Activated CD4-positive, alpha-beta T cell treated with anti-CD3 and anti-CD28 coated beads for 36 hours (primary cell): ENCODE results near the gene PDE6A. TPM values are rescaled to one million over a fixed set of nuclear protein-coding genes. Genes with fewer than 3 reads are reported as not detected.

Source experiments
- ATAC-seq: fragments of 200-7000 bp; cut with Tn5 transposase; one replicate; pipeline ENCODE4 v1.10.0; 2021; ENCODE audit warnings: mild to moderate bottlenecking, moderate library complexity
- CTCF ChIA-PET: fragments of 350-600 bp; sonication (Branson Sonifier 250); formaldehyde crosslinking; loops from one replicate; lab custom pipeline; 2021; ENCODE audit warnings: antibody characterized with exemption; lab: Charles Lee
- POLR2A ChIA-PET: fragments of 350-600 bp; sonication (Branson Sonifier 250); formaldehyde crosslinking; loops from one replicate; lab custom pipeline; 2021; ENCODE audit warnings: antibody characterized with exemption, inconsistent platforms; lab: Charles Lee
- DNase-seq: peaks from one replicate; pipeline ENCODE4 v3.0.0-alpha.2; 2020
- H3K27ac Mint-ChIP-seq: one replicate; pipeline ENCODE4 v1.8.0; 2021; ENCODE audit warnings: mixed read lengths
- H3K27me3 Mint-ChIP-seq: one replicate; pipeline ENCODE4 v1.8.0; 2021; ENCODE audit warnings: mixed read lengths
- H3K36me3 Mint-ChIP-seq: one replicate; pipeline ENCODE4 v1.8.0; 2021; ENCODE audit warnings: low read depth, mixed read lengths
- H3K4me1 Mint-ChIP-seq: one replicate; pipeline ENCODE4 v1.8.0; 2021; ENCODE audit warnings: mixed read lengths
- H3K4me3 Mint-ChIP-seq: one replicate; pipeline ENCODE4 v1.8.0; 2021; ENCODE audit warnings: mild to moderate bottlenecking, moderate library complexity, mixed read lengths
- H3K9me3 Mint-ChIP-seq: one replicate; pipeline ENCODE4 v1.8.0; 2021; ENCODE audit warnings: low read depth, mixed read lengths
- intact Hi-C, 2 experiments: fragments of 100-400 bp; cut with DNase I in 1 of 2; cut with micrococcal nuclease in 1 of 2; formaldehyde crosslinking; loops; one replicate each; pipeline versions ENCODE4 v1.14.2 to v1.15.1; 2022 to 2024; cut with DNase I, micrococcal nuclease
- total RNA-seq, 2 experiments: library from RNA; stranded (reverse); gene quantifications; one replicate each; pipeline ENCODE4 v1.2.3, GENCODE V29; 2021

PDE6A gene
- total RNA-seq, 2 experiments from 2014 or later: not detected

DNA sequence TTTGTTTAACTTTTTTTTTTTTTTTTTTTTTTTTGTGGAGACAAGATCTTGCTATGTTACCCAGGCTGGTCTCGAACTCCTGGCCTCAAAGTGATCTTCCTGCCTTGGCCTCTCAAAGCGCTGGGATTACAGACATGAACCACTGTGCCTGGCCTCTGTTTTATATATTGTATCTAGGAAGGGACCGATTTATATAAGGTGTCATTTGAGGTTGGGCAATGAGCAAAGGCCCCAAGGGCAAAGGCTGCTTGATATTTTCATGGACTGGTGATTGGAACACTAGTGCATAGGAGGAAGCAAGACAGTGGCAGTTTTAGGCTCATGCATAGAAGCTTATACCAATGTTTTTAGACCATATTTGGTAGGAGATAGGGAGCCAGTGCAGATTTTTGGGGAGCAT, 19.1 kb upstream of the PDE6A start:
- no peaks in the 10 kb centered on the region for H3K27me3 Mint-ChIP-seq
- H3K36me3 Mint-ChIP-seq: peaks cover 2% of the 10 kb centered on the region
- DNase-seq: no peak
- intact Hi-C loops: loop anchor here in 1 of 2 experiments (5.0 kb wide), 1 partner anchor 606 kb away; the partner anchor contains the start of gene PCYOX1L
- H3K9me3 Mint-ChIP-seq: no peaks in the 10 kb centered on the region
- H3K4me3 Mint-ChIP-seq: no peak overlapping the region
- ATAC-seq: no peak
- H3K4me1 Mint-ChIP-seq: peaks cover 32% of the 10 kb centered on the region
- POLR2A ChIA-PET: no interaction called here
- H3K27ac Mint-ChIP-seq: no peak overlapping the region
- CTCF ChIA-PET: interaction anchor here (0.8 to 8.6 kb wide), 5 partner anchors 9 to 592 kb away, joined by 3 to 54 read pairs (median 5); no protein-coding TSS in a partner anchor

DNA sequence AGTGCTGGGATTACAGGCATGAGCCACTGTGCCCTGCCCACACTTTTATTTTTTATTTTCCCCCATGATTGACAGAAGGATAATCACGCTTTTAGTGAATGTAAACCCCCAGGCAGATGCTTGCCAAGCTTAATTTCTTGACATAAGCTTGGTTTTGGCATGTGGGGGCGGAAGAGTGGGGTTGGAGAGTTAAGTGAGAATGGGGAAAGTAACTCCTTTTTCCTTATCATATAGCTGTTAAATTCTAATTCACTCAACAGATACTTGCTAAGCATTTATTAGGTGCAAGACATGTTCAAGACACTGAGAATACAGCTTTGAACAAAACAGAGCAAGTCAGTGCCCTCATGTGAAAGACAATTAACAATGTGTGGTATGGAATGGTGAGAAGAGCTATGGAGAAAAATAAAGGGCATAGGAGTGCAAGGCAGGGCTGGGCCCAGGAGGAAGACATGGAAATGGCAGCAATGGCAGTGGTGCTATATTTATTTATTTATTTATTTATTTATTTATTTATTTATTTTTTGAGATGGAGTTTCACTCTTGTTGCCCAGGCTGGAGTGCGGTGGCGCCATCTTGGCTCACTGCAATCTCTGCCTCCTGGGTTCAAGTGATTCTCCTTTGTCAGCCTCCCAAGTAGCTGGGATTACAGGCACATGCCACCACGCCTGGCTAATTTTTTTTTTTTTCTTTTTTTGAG, 18.2 kb upstream of the PDE6A start:
- ATAC-seq: no peak
- Mint-ChIP-seq H3K27me3 (no peaks in the 10 kb centered on the region), H3K27ac (no peak overlapping the region), H3K4me1 (peaks cover 32% of the 10 kb centered on the region), H3K36me3 (peaks cover 2% of the 10 kb centered on the region), H3K9me3 (no peaks in the 10 kb centered on the region), H3K4me3 (no peak overlapping the region)
- ChIA-PET POLR2A (no interaction called here), CTCF (interaction anchor here (1.1 to 8.6 kb wide), 14 partner anchors 8 to 323 kb away, joined by 3 to 68 read pairs (median 4); no protein-coding TSS in a partner anchor)
- no peak for DNase-seq
- intact Hi-C loops: loop anchor here (1.0 to 5.0 kb wide), 2 partner anchors 128 to 605 kb away; partner anchors contain the start of gene PCYOX1L (in 1 of the 2)

DNA sequence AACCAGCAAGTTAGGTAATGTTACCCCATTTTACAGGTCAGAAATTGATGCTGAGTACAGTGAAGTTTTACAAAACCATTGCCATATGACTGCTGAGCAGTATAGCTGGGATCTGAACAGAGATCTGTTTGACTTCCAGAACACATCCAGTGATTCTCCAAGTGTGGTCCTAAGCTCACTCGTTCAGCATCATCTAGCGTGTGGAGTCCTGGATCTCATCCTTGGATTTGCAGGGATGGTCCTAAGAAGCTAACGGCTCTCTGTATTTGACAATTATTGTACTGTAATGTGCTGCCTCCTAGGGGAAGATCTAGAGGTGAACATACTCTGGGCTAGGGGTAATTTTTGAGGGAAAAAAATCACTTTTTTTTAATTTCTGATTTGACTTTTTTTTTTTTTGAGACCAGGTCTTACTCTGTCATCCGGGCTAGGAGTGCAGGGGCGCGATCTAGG, 17.4 kb upstream of the PDE6A start:
- Mint-ChIP-seq H3K27me3 (no peaks in the 10 kb centered on the region), H3K9me3 (no peaks in the 10 kb centered on the region), H3K4me1 (peaks cover 32% of the 10 kb centered on the region), H3K36me3 (peaks cover 2% of the 10 kb centered on the region), H3K4me3 (peak overlapping the region; percentile 92), H3K27ac (no peak overlapping the region)
- no peak for ATAC-seq
- intact Hi-C loops: loop anchor here (1.0 to 5.0 kb wide), 4 partner anchors 29 to 605 kb away; partner anchors contain the start of genes CD74 (in 1 of the 2) and PCYOX1L (in 1 of the 2)
- ChIA-PET CTCF (interaction anchor here (0.6 to 8.6 kb wide), 16 partner anchors 9 to 322 kb away, joined by 3 to 68 read pairs (median 4); no protein-coding TSS in a partner anchor), POLR2A (no interaction called here)
- DNase-seq: no peak

- ATAC-seq: no peak
- no peak for DNase-seq
- peaks cover 2% of the 10 kb centered on the region for H3K36me3 Mint-ChIP-seq
- H3K4me3 Mint-ChIP-seq: peak overlapping the region; percentile 92
- H3K4me1 Mint-ChIP-seq: peaks cover 32% of the 10 kb centered on the region
- intact Hi-C loops: loop anchor here in 1 of 2 experiments (2.0 to 5.0 kb wide), 3 partner anchors 30 to 604 kb away; partner anchors contain the start of genes CD74 and PCYOX1L
- no peaks in the 10 kb centered on the region for H3K27me3 Mint-ChIP-seq
- CTCF ChIA-PET: interaction anchor here (0.6 to 8.6 kb wide), 15 partner anchors 9 to 321 kb away, joined by 3 to 68 read pairs (median 4); no protein-coding TSS in a partner anchor
- peak overlapping the region; percentile 51 for H3K27ac Mint-ChIP-seq
- H3K9me3 Mint-ChIP-seq: no peaks in the 10 kb centered on the region
- POLR2A ChIA-PET: no interaction called here
Measured at GRCh38 chr5:149961186-149961685, 16.6 kb upstream of the PDE6A start.

DNA sequence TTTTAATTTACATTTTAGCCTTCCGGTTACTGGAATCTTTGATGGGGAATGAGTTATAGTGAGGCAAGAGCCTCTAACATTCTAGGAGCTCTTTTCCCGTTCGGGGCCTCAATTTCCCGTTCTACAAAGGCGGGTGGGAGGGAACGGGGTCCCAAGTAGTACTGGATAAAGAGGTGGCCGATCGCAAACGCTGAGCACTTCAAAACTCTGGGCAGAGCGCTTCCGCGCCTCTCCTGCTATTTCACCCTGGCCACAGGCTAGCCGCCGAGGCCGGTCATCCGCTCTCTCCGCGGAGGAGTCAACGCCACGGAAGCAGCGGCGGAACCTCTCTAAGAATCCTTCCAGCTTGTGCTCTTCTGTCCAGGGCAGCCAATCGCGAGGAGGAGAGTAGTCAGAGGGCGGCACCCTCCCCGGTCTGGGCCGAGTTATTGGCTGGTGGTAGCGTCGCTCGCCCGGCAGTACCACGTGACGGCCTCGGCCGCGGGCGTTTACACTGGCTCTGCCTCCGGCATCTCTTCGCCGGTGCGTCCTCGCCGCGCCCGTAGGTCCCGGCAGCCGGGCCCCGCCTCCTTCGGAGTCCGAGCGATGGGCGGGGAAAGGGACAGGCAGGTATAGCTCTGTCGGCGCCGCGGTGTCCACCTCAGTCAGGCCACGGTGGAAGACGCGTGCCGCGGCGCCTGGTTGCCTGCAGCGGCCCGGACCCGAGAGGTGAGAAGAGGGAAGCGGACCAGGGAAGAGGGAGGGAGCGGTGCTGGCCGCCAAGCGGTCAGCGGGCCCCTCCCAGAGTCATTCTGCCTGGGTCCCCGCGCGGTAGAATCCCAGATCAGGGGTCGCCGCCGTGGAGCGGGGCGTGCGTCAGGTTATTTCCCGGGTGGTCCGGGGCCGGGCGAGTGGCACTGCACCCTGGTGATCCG, 15.9 kb upstream of the PDE6A start, which contains the start of gene SLC26A2:
SLC26A2 (plus strand) TSS at position 487 of the 914 bp plus-strand sequence. CDS start 16,895 bp downstream, outside the sequence.
- intact Hi-C loops: loop anchor here (1.0 to 5.0 kb wide), 7 partner anchors 30 to 603 kb away; partner anchors contain the start of genes HMGXB3 (in 2 of the 2), TIGD6 (in 2 of the 2), CD74 (in 1 of the 2) and CSNK1A1 (in 1 of the 2)
- Mint-ChIP-seq H3K36me3 (peaks cover 1% of the 10 kb centered on the region), H3K4me3 (peak within 1 kb of the TSS; percentile 92), H3K9me3 (no peaks in the 10 kb centered on the region), H3K27ac (peak within 1 kb of the TSS; percentile 100), H3K27me3 (no peaks in the 10 kb centered on the region), H3K4me1 (peaks cover 32% of the 10 kb centered on the region)
- ChIA-PET POLR2A (interaction anchor here (0.6 to 0.7 kb wide), 2 partner anchors 228 to 380 kb away, joined by 3 read pairs; no protein-coding TSS in a partner anchor), CTCF (interaction anchor here (0.5 to 8.6 kb wide), 15 partner anchors 12 to 410 kb away, joined by 3 to 68 read pairs (median 4); partner anchors contain the start of genes HMGXB3 and TIGD6)
- DNase-seq: peak; percentile 97
- ATAC-seq: peak; percentile 97

DNA sequence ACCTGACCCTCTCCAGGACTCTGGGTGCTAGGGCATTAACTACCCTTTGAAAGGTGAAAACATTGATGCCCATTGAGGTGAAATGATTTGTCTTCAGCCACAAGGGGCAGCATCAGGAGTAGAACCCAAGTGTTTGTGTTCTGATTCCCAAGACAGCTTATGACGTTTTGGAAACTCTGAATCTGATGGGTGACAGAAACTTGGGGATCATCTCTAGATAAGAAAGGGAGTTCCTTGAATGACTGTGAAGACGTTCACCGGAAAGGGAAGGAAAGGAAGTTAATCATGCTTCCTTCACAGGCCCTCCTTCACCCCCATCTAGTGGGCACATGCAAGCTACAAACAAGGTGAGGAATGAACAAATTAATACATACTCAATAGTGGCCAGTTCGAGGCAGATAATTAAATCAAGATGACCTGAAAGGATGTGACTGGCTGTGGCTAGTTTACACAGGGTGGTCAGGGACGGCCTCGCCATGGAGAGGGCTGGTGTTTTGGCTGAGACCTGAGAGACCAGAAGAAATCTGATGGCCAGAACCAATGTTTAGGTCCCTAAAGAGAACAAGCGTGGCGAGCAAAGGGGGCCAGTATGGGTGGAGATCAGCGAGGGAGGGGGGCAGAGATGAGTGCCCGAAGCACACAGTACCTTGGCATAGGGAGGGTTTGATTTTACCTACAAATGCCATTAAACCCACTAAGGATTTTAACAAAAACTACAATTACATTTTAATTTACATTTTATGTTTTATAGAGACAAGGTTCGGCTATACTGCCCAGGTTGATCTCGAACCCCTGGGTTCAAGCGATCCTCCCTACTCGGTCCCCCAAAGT, 15.0 kb upstream of the PDE6A start:
- no peaks in the 10 kb centered on the region for H3K27me3 Mint-ChIP-seq
- no peaks in the 10 kb centered on the region for H3K9me3 Mint-ChIP-seq
- no peaks in the 10 kb centered on the region for H3K36me3 Mint-ChIP-seq
- intact Hi-C loops: loop anchor here (1.0 to 5.0 kb wide), 9 partner anchors 19 to 602 kb away; partner anchors contain the start of genes HMGXB3 (in 2 of the 2), TIGD6 (in 2 of the 2), CD74 (in 1 of the 2) and CSNK1A1 (in 1 of the 2)
- peak; percentile 54 for ATAC-seq
- peaks cover 32% of the 10 kb centered on the region for H3K4me1 Mint-ChIP-seq
- ChIA-PET POLR2A (interaction anchor here (0.7 to 1.1 kb wide), 5 partner anchors 10 to 379 kb away, joined by 3 to 4 read pairs (median 3); partner anchors contain the start of genes HMGXB3 and TIGD6), CTCF (interaction anchor here (0.6 to 8.6 kb wide), 23 partner anchors 9 to 420 kb away, joined by 3 to 68 read pairs (median 4); partner anchors contain the start of genes HMGXB3 and TIGD6)
- DNase-seq: peak; percentile 70
- H3K27ac Mint-ChIP-seq: peak overlapping the region; percentile 100
- H3K4me3 Mint-ChIP-seq: peak overlapping the region; percentile 92

GRCh38 chr5:149957855-149958254, 13.3 kb upstream of the PDE6A start:
- no peak overlapping the region for H3K4me3 Mint-ChIP-seq
- ChIA-PET POLR2A (interaction anchor here (0.5 to 0.6 kb wide), 2 partner anchors 332 to 1184 kb away, joined by 4 read pairs; no protein-coding TSS in a partner anchor), CTCF (interaction anchor here (1.1 to 6.0 kb wide), 5 partner anchors 11 to 125 kb away, joined by 3 to 68 read pairs (median 5); no protein-coding TSS in a partner anchor)
- no peaks in the 10 kb centered on the region for H3K9me3 Mint-ChIP-seq
- no peaks in the 10 kb centered on the region for H3K27me3 Mint-ChIP-seq
- no peak for ATAC-seq
- H3K4me1 Mint-ChIP-seq: peaks cover 32% of the 10 kb centered on the region
- no peaks in the 10 kb centered on the region for H3K36me3 Mint-ChIP-seq
- no peak for DNase-seq
- no peak overlapping the region for H3K27ac Mint-ChIP-seq
- intact Hi-C loops: no loop called here

GRCh38 chr5:149956685-149957084, 12.1 kb upstream of the PDE6A start:
- Mint-ChIP-seq H3K27ac (no peak overlapping the region), H3K9me3 (no peaks in the 10 kb centered on the region), H3K27me3 (no peaks in the 10 kb centered on the region), H3K36me3 (no peaks in the 10 kb centered on the region), H3K4me3 (no peak overlapping the region), H3K4me1 (peaks cover 21% of the 10 kb centered on the region)
- ChIA-PET CTCF (no interaction called here), POLR2A (no interaction called here)
- no peak for DNase-seq
- ATAC-seq: no peak
- intact Hi-C loops: no loop called here

DNA sequence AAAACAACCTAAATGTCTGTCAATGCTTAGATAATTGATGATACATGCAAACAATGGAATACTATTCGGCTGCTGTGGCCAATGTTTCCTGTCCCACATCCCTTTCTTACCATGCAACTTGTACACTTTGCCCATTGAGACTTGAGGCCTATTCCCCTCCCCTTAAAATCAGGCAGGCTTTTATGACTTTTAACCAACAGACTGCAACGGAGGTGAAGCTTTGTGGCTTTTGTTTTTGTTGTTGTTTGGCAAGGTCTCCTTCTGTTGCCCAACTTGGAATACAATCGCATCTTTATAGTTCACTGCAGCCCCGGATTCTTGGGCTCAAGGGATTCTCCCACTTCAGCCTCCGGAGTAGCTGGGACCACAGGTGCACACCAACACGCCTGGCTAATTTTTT, 10.2 kb upstream of the PDE6A start:
- Mint-ChIP-seq H3K36me3 (no peaks in the 10 kb centered on the region), H3K9me3 (no peaks in the 10 kb centered on the region), H3K27me3 (no peaks in the 10 kb centered on the region), H3K27ac (no peak overlapping the region), H3K4me3 (no peak overlapping the region), H3K4me1 (peaks cover 11% of the 10 kb centered on the region)
- DNase-seq (no peak), ATAC-seq (no peak)
- intact Hi-C loops: no loop called here
- ChIA-PET POLR2A (no interaction called here), CTCF (interaction anchor here (1.0 kb wide), 1 partner anchor 8 kb away, joined by 3 read pairs; no protein-coding TSS in a partner anchor)
